ENCODE data around the gene ZBTB47.

ZBTB47 gene

DNA sequence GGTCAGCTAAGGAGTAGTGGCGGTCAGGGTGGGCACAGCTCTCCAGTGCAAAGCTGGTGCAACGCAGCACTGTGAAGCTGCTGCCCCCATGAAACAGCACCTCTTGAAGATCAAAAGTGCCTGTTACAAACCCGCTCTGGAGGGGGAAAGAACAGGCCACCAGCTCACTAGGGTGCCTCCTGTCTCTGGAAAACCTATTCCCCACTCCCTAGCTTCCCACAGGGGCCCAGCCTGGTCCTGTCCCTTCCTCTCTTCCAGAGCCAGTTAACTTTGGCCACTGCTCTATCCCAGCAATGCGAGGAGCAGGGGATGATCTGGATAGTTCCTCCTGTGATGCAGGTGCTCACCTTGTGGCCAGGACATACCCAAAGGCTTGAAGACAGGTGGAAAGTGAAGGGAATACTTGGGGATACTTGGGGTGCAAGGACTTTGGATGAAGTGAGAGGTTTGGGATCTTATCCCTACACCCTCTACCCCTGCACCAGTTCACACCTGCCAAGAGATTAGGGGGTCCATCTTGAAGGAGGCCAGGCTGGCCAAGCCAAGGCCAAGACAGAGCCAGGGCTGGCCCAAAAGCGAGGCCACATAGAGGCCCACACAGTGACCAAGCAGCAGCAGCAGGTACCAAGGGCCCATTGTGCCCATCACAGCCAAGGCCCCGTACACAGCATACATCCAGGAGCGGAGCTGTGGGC, 44.9 kb downstream of the ZBTB47 start:
- Histone ChIP-seq H3K9ac (no peak overlapping the region), H3K4me1 (ENCODE audit: low read depth, poor library complexity, severe bottlenecking) (peaks cover 18% of the 10 kb centered on the region), H3K27me3 (ENCODE audit: insufficient read depth, low read depth) (no peaks in the 10 kb centered on the region), H3K4me2 (peak overlapping the region; percentile 29), H3K4me3 (IDR thresholded peaks at IDR 0.05; ENCODE audit: insufficient read depth, low read depth, low read length) (no peak overlapping the region), H4K20me1 (ENCODE audit: insufficient read depth) (no peaks in the 10 kb centered on the region), H2AFZ (ENCODE audit: low read depth) (no peak overlapping the region), H3K79me2 (ENCODE audit: insufficient read depth, low read depth) (no peaks in the 10 kb centered on the region), H3K27ac (no peak overlapping the region), H3K36me3 (ENCODE audit: insufficient read depth) (no peaks in the 10 kb centered on the region)
- TF ChIP-seq, protein P1, sequence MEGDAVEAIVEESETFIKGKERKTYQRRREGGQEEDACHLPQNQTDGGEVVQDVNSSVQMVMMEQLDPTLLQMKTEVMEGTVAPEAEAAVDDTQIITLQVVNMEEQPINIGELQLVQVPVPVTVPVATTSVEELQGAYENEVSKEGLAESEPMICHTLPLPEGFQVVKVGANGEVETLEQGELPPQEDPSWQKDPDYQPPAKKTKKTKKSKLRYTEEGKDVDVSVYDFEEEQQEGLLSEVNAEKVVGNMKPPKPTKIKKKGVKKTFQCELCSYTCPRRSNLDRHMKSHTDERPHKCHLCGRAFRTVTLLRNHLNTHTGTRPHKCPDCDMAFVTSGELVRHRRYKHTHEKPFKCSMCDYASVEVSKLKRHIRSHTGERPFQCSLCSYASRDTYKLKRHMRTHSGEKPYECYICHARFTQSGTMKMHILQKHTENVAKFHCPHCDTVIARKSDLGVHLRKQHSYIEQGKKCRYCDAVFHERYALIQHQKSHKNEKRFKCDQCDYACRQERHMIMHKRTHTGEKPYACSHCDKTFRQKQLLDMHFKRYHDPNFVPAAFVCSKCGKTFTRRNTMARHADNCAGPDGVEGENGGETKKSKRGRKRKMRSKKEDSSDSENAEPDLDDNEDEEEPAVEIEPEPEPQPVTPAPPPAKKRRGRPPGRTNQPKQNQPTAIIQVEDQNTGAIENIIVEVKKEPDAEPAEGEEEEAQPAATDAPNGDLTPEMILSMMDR (conservative IDR thresholded peaks at IDR 0.05; ENCODE audit: low read depth, low read length): no peak

DNA sequence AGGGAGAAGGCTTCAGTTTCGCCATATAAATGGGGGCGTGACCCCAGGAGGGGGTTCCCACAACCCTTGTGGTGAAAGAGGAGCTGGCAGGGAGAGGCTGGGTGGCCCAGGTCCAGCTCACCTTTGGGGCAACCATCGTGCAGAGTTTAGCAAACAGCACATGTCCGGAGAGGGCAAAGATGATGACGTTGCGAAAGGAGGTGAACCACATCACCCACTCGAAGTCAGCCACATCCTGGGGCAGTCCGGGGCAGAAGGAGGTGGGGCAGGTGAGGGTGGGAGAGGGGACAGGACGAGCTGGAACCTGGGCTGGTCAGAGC, 45.4 kb downstream of the ZBTB47 start:
- Histone ChIP-seq H4K20me1 (ENCODE audit: insufficient read depth) (no peaks in the 10 kb centered on the region), H3K4me3 (IDR thresholded peaks at IDR 0.05; ENCODE audit: insufficient read depth, low read depth, low read length) (no peak overlapping the region), H2AFZ (ENCODE audit: low read depth) (no peak overlapping the region), H3K9ac (no peak overlapping the region), H3K27ac (no peak overlapping the region), H3K4me2 (peak overlapping the region; percentile 29; the same call in 1 of the 2 replicates), H3K79me2 (ENCODE audit: insufficient read depth, low read depth) (no peaks in the 10 kb centered on the region), H3K27me3 (ENCODE audit: insufficient read depth, low read depth) (no peaks in the 10 kb centered on the region), H3K4me1 (ENCODE audit: low read depth, poor library complexity, severe bottlenecking) (peaks cover 18% of the 10 kb centered on the region), H3K36me3 (ENCODE audit: insufficient read depth) (no peaks in the 10 kb centered on the region)
- TF ChIP-seq, protein P1 (conservative IDR thresholded peaks at IDR 0.05; ENCODE audit: low read depth, low read length): no peak

DNA sequence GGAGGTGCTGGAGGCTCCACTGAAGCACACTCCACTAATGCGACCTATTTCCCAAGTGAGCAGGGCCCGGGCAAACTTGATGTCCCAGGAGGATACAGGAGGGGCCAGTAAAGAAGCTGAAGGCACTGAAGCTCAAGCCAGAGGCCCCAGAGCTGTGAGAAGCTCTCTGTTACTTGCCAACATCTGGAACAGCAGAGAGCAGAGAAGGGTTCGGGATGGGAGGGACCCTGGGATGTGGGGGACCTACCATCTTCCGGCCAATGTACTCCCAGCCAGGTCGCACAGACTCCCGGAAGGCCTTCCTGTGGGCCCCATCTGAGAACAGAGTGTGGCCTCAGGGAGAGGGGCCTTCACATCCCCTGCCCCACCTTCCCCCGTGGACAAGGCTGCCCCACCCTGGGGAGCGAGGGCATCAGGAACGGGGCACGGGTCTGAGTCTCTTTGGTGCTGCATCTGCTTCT, 46.0 kb downstream of the ZBTB47 start:
- Histone ChIP-seq H3K36me3 (ENCODE audit: insufficient read depth) (no peaks in the 10 kb centered on the region), H3K79me2 (ENCODE audit: insufficient read depth, low read depth) (no peaks in the 10 kb centered on the region), H4K20me1 (ENCODE audit: insufficient read depth) (no peaks in the 10 kb centered on the region), H3K27me3 (ENCODE audit: insufficient read depth, low read depth) (no peaks in the 10 kb centered on the region), H3K4me3 (IDR thresholded peaks at IDR 0.05; ENCODE audit: insufficient read depth, low read depth, low read length) (no peak overlapping the region), H3K27ac (no peak overlapping the region), H3K9ac (no peak overlapping the region), H3K4me1 (ENCODE audit: low read depth, poor library complexity, severe bottlenecking) (peaks cover 18% of the 10 kb centered on the region), H3K4me2 (no peak overlapping the region), H2AFZ (ENCODE audit: low read depth) (no peak overlapping the region)
- TF ChIP-seq, protein P1 (conservative IDR thresholded peaks at IDR 0.05; ENCODE audit: low read depth, low read length): no peak

DNA sequence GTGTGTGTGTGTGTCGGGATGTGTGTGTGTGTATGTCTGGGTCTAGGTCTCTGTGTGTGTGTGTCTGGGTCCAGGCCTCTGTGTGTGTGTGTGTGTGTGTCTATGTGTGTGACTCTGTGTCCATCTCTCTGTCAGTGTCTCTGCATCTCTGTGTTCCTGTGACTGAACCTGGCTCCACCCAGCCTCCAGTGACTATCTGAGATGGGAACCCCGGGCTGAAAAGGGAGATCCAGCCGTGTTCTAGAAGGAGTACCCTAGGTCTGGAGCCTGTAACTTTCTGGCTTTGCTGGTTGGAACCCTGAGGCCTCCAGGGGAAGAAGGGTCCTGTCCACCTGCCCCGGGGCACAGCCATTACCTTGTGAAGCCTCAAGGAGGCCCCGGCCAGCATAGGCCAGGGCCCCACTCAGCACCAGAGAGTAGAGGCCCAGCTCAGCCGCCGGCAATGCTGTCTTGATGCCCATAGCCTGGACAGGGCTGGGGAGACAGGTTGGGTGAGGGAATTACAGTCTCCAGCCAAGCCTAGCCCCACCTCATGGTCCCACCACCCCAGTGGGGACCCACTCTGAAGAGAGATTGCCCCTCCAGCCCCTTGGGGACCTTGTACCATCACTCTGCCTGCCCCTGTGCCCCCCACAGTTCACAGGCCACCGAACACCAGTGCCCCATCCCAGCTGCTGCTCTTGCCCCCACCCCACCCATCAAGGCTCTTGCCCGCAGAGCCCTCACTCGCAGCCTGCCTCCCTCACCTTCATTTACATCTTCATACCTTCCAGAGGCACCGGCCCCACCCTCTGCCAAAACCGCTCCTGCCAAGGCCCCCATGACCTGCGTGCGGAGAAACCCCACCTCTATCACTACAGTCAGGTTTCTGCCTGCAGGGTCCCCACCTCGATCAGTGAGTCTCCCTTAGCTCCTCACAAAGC, 47.1 kb downstream of the ZBTB47 start:
- H3K27ac ChIP-seq: no peak overlapping the region
- H3K9ac ChIP-seq: no peak overlapping the region
- H4K20me1 ChIP-seq (ENCODE audit: insufficient read depth): no peaks in the 10 kb centered on the region
- H2AFZ ChIP-seq (ENCODE audit: low read depth): no peak overlapping the region
- no peaks in the 10 kb centered on the region for H3K36me3 ChIP-seq (ENCODE audit: insufficient read depth)
- H3K79me2 ChIP-seq (ENCODE audit: insufficient read depth, low read depth): no peaks in the 10 kb centered on the region
- no peaks in the 10 kb centered on the region for H3K27me3 ChIP-seq (ENCODE audit: insufficient read depth, low read depth)
- no peak overlapping the region for H3K4me3 ChIP-seq (IDR thresholded peaks at IDR 0.05; ENCODE audit: insufficient read depth, low read depth, low read length)
- TF ChIP-seq, protein P1 (conservative IDR thresholded peaks at IDR 0.05; ENCODE audit: low read depth, low read length): no peak
- H3K4me2 ChIP-seq: no peak overlapping the region
- H3K4me1 ChIP-seq (ENCODE audit: low read depth, poor library complexity, severe bottlenecking): peaks cover 18% of the 10 kb centered on the region
